GM21390 (cell line): ENCODE measurements around the gene IL1RAPL2.

Experiments
- ATAC-seq: cut with Tn5 transposase; IDR thresholded peaks from one replicate; pipeline ENCODE4 v1.9.1; 2021; ENCODE audit not compliant: unreplicated experiment

IL1RAPL2 gene

DNA sequence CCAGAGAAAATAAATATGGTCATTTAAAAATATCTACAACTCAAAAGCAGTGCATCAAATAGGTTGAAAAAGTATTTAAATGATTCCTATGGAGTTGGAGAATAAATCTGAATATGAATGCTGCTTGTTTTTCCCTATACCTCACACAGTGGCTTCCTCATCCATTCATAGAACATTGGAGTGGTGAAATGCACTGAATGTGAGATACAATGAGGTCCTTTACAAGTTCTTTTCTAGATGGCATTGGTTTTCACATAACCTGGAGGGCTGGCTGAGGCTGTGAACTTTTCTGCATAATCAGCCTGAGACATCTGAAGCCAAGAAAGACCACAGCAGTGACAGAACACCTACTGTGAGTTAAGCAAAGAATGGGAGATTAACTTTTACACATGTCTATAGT lies 977.3 kb downstream of the IL1RAPL2 start:
- no peak for ATAC-seq

DNA sequence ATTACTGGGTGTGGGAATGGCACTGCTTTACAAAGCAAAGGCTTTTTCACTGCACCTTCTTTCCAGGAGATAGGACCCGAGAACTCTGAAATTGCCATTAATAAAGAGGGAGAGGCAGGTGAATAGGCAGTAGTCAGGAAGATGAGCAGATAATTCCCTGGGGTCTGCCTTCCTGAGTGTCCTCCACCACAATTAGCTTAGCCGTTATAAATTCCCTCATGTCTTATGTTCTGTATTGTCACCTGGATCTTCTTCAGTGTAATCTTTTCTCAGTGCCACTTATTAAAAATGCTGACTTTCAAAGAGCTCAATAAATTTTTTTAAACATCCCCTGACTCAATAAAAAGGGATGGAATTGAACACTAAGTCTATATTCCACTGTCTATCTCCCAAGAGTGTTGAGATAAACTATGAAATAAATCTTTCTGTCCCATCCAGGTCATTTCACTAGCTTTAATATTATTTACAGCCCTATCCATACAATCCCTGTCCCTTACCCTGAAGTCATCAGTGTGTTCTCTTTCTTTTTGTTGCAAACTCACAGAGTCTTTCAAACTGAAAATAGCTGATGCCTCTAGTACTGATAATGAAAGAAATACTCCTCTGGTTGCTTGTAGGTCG lies 984.2 kb downstream of the IL1RAPL2 start:
- ATAC-seq, result no peak

DNA sequence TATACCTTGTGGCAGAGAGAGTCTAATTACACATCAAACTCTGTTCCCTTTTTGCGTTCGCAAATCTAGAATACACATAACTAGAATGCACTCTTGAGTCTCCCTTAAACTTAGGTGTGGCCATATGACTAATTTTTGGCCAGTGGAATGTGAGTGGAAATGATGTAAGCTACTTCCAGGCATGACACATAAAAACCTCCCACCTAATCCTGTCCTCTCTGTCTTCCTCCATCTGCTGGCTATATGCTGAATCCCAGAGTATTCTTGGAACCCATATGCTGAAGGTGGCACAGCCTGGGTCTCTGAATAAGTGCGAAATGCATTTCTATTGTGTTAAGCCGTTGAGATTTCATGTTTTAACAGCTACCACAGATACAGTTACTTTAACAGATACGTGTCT lies 986.4 kb downstream of the IL1RAPL2 start:
- ATAC-seq, result no peak

- no peak for ATAC-seq
These were observed 987.1 kb downstream of the IL1RAPL2 start for GRCh38 chrX:105553118-105553517.

DNA sequence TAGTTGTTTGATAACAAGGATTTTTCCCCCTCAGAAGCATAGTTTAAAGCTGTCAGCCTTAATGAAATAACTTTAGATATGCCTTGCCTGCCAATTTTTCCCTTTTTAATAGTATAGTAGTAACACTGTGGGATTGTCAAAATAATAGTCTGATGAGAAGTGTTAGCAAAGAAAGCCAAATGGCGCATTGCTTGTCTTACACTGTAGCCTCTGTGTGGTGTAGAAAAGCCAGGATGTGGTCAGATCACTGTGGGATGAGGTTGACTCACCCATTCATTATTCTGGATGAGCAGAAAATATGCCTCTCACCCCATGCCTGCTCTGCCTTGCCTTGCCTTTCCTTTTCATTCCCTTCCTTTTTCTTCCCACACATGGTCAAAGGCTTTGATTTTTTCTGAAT lies 998.5 kb downstream of the IL1RAPL2 start:
- no peak for ATAC-seq

DNA sequence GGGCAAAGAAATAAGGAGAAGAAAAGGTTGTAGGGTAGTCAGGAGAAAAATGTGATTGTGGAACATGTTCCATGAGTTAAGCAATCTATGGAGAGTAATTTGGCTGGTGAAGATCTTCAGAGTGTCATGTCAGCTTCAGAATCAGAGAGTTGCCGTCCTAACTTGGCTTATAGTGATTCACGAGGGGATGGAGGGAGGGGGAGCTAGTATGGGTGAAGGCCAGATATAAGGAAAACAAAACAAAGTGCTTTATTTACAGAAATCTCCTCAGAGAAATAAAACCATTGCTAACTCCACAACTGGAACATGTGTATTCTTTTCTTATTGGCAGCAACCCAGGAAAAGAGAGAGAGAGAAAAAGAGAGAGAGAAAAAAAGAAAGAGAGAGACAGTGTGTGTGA lies 999.9 kb downstream of the IL1RAPL2 start:
- ATAC-seq, result no peak

GRCh38 chrX:105567082-105567481 lies 1001.1 kb downstream of the IL1RAPL2 start:
- ATAC-seq, result no peak

GRCh38 chrX:105608745-105609144 lies 1042.7 kb downstream of the IL1RAPL2 start:
- ATAC-seq, result no peak

DNA sequence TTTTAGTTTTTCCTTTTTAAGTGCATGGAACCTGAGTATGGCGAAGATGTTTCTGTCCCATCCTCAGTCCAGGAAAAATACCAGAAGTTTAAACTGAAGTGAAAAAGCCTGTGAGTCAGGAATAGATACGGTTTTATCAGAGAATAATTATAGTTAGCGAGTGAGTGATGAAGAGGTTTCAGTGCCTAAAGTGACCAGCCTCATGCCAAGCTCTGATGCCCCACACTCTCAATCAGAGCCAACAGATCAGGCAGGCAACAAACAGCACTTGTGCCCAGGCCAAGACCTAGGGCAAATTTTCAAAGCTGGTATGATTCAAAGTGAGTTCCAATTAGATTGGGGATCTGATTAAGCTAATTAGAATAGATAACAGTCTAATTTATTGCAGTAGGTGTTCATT lies 1043.5 kb downstream of the IL1RAPL2 start:
- no peak for ATAC-seq

- ATAC-seq, result no peak
These were observed 1044.4 kb downstream of the IL1RAPL2 start for GRCh38 chrX:105610411-105610810.

GRCh38 chrX:105618393-105619101 lies 1052.5 kb downstream of the IL1RAPL2 start:
- no peak for ATAC-seq

DNA sequence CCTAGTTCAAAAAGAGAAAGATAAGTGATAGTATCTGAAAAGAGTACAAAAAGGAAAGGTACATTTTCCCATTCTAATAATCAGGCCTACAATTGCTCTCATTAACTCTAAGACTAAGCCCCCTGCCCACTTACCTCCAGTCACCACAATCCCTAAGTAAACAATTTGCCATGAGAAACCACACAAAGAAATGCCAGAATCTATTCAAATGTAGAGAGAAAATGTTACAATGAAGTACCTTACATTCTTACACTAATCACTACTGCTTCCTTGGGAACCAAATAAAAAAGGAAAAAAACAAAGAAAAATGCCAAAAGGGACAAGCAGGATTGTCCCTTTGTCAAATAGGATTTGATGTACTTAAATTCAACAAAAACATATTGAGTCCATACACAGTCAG lies 1068.2 kb downstream of the IL1RAPL2 start:
- ATAC-seq, result no peak

DNA sequence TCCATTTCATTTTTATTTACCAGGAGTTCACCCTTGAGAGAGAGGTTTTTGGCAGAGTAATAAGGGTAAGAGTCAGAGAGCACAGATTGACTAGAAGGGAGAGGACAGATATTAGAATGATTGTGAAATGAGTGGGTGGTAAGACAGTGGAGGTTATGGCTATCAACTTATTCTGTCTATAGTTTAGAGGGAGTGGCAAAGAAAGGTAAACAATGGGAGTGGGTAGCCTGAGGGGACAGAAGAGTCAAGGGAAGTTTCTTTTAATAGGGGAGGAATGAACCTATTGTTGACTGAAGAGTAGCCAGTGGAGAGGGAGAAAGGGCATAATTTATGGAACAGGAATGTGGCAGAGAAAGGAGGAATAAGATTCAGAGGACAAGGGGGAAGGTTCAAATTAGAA lies 1069.8 kb downstream of the IL1RAPL2 start:
- no peak for ATAC-seq

DNA sequence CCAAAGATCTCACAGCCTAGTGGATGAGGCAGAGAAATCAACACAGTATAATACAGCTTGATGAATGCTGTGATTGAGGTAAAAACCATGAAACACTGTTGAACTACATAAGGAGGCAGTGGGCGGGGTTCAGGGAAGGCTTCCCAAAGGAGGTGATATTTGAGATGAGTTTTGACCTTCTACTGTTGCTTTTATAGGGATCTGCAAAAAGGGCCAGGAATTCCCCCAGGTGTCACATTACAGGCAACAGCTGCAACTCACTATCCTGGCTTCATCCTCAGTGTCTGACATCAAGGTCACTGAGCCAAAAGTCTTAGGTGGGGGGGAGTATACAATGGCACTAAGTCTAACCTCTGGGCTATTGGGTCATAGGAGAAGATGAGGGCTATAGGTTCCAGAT lies 1070.7 kb downstream of the IL1RAPL2 start:
- ATAC-seq, result no peak

- no peak for ATAC-seq
These were observed 1079.8 kb downstream of the IL1RAPL2 start for GRCh38 chrX:105645667-105646357.

GRCh38 chrX:105646592-105647372 lies 1080.8 kb downstream of the IL1RAPL2 start:
- ATAC-seq, result no peak

GRCh38 chrX:105647749-105648148 lies 1081.8 kb downstream of the IL1RAPL2 start:
- ATAC-seq, result no peak

- ATAC-seq, result no peak
These were observed 1082.7 kb downstream of the IL1RAPL2 start for GRCh38 chrX:105648732-105649131.

DNA sequence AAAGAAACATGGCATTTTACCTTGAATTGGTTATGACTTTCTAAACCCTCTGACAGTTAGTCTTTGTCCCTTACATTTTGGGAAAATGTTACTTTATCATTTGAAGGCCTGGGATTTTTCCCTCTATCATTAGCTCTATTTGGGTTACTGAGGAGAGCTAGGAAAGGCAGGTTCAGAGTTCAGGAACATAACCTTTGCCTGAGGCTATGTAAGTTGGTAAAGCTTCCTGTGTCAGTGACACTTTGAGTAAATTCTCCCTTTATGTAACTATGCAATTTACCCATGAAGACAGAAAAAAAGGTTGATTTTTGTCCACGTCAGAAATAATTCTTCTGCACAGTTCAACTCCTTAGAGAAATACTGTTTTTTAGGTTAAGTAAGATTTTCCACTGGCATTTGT lies 1084.6 kb downstream of the IL1RAPL2 start:
- no peak for ATAC-seq

GRCh38 chrX:105650986-105651385 lies 1085.0 kb downstream of the IL1RAPL2 start:
- ATAC-seq, result no peak

DNA sequence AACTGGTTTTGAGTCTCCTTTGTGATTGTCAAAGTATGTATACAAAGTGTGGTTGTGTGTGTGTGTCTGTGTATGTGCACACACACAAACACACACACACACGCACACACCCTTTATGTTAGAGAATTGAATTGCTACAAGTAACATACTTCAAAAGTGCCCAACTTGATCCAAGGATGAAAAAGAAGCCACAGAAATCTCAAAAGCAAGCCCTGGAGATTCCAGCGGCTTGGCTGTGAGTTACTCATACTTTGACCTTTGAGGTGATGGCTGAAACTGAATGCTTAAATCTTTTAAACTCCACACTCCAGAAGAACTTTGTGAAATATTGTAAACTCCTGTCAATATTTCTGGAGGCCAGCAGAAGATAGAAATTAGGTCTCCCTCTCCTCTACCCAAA lies 1087.9 kb downstream of the IL1RAPL2 start:
- no peak for ATAC-seq

GRCh38 chrX:105658136-105658535 lies 1092.1 kb downstream of the IL1RAPL2 start:
- no peak for ATAC-seq
